HEK293T (cell line): ENCODE results near the gene CBX4.

ENCODE experiments used
- CTCF ChIA-PET: fragments of 350-600 bp; formaldehyde crosslinking; extraction: SDS; loops from one replicate; lab custom pipeline; 2021; ENCODE audit warnings: antibody characterized with exemption, inconsistent platforms; lab: Yijun Ruan, JAX
- POLR2A ChIA-PET: fragments of 350-600 bp; formaldehyde crosslinking; extraction: SDS; loops from one replicate; lab custom pipeline; 2020; ENCODE audit warnings: antibody characterized with exemption, inconsistent platforms; lab: Yijun Ruan, JAX
- DNase-seq: peaks from one replicate; pipeline ENCODE4 v3.0.0; 2012; ENCODE audit warnings: mixed read lengths; ENCODE audit errors: extremely low spot score
- ARNT ChIP-seq: fragments of 450-650 bp; IDR thresholded peaks from 2 replicates; pipeline ENCODE4 v1.6.1; 2017; ENCODE audit warnings: mild to moderate bottlenecking
- BHLHE40 ChIP-seq: fragments of 450-650 bp; IDR thresholded peaks from 2 replicates; pipeline ENCODE4 v1.6.1; 2016; ENCODE audit warnings: mild to moderate bottlenecking, moderate library complexity, borderline replicate concordance
- CTBP1 ChIP-seq: fragments of 450-650 bp; IDR thresholded peaks from 2 replicates; pipeline ENCODE4 v1.6.1; 2016; ENCODE audit warnings: borderline replicate concordance
- ELF4 ChIP-seq: fragments of 450-650 bp; IDR thresholded peaks from 2 replicates; pipeline ENCODE4 v1.6.1; 2017; ENCODE audit warnings: antibody characterized with exemption
- FOXA1 ChIP-seq: fragments of 450-650 bp; IDR thresholded peaks from 2 replicates; pipeline ENCODE4 v1.6.1; 2016; ENCODE audit warnings: mild to moderate bottlenecking
- FOXK2 ChIP-seq: fragments of 450-650 bp; IDR thresholded peaks from 2 replicates; pipeline ENCODE4 v1.6.1; 2016; ENCODE audit warnings: mild to moderate bottlenecking
- FOXM1 ChIP-seq: fragments of 450-650 bp; IDR thresholded peaks from 2 replicates; pipeline ENCODE4 v1.6.1; 2017; ENCODE audit warnings: mild to moderate bottlenecking, borderline replicate concordance
- HDGF ChIP-seq: fragments of 450-650 bp; IDR thresholded peaks from 2 replicates; pipeline ENCODE4 v1.6.1; 2017; ENCODE audit warnings: antibody characterized with exemption, borderline replicate concordance
- L3MBTL2 ChIP-seq: fragments of 450-650 bp; conservative IDR thresholded peaks from 2 replicates; pipeline ENCODE4 v1.6.1; 2016; ENCODE audit warnings: mild to moderate bottlenecking
- LEF1 ChIP-seq: fragments of 450-650 bp; IDR thresholded peaks from 2 replicates; pipeline ENCODE4 v1.6.1; 2017; ENCODE audit warnings: mild to moderate bottlenecking, borderline replicate concordance
- NFRKB ChIP-seq: fragments of 450-650 bp; IDR thresholded peaks from 2 replicates; pipeline ENCODE4 v1.6.1; 2016; ENCODE audit warnings: mild to moderate bottlenecking, moderate library complexity
- PKNOX1 ChIP-seq: fragments of 450-650 bp; IDR thresholded peaks from 2 replicates; pipeline ENCODE4 v1.6.1; 2016
- SP1 ChIP-seq: fragments of 450-650 bp; IDR thresholded peaks from 2 replicates; pipeline ENCODE4 v1.6.1; 2017
- SUZ12 ChIP-seq: fragments of 450-650 bp; IDR thresholded peaks from 2 replicates; pipeline ENCODE4 v1.6.1; 2016; ENCODE audit warnings: mild to moderate bottlenecking
- TARDBP ChIP-seq: fragments of 450-650 bp; IDR thresholded peaks from 2 replicates; pipeline ENCODE4 v1.6.1; 2016
- ZNF384 ChIP-seq: fragments of 450-650 bp; IDR thresholded peaks from 2 replicates; pipeline ENCODE4 v1.6.1; 2016

CBX4 gene

GRCh38 chr17:79822583-79823124, 16.6 kb downstream of the CBX4 start:
- TF ChIP-seq L3MBTL2 (no peak), NFRKB (no peak), LEF1 (no peak), BHLHE40 (no peak), SUZ12 (no peak), HDGF (no peak), FOXA1 (no peak), SP1 (no peak), TARDBP (no peak), PKNOX1 (no peak), FOXM1 (no peak), ZNF384 (no peak), ELF4 (no peak), ARNT (no peak)
- no peak for DNase-seq
- ChIA-PET POLR2A (interaction anchor here (1.0 to 1.2 kb wide), 2 partner anchors 9 to 10 kb away, joined by 3 read pairs; no protein-coding TSS in a partner anchor), CTCF (no interaction called here)

- POLR2A ChIA-PET: interaction anchor here (1.0 to 3.6 kb wide), 4 partner anchors 8 to 17 kb away, joined by 3 to 12 read pairs (median 4); partner anchors contain the start of gene CBX4
- TF ChIP-seq L3MBTL2 (no peak), ZNF384 (no peak), HDGF (no peak), ARNT (no peak), NFRKB (no peak), BHLHE40 (no peak), FOXA1 (no peak), PKNOX1 (no peak), TARDBP (no peak), FOXK2 (no peak), CTBP1 (no peak), LEF1 (no peak), SP1 (no peak), ELF4 (no peak), FOXM1 (no peak), SUZ12 (no peak)
- CTCF ChIA-PET: interaction anchor here (0.8 to 1.8 kb wide), 3 partner anchors 10 to 102 kb away, joined by 3 to 6 read pairs (median 3); no protein-coding TSS in a partner anchor
These were observed 17.7 kb downstream of the CBX4 start for GRCh38 chr17:79821331-79822095.

GRCh38 chr17:79820959-79821330, 18.3 kb downstream of the CBX4 start:
- CTCF ChIA-PET: interaction anchor here (1.1 to 1.8 kb wide), 2 partner anchors 9 to 14 kb away, joined by 3 to 6 read pairs; no protein-coding TSS in a partner anchor
- POLR2A ChIA-PET: interaction anchor here (1.4 to 3.6 kb wide), 2 partner anchors 12 to 18 kb away, joined by 6 to 12 read pairs; partner anchors contain the start of gene CBX4
- no peak for TF ChIP-seq HDGF
- DNase-seq: no peak

More at GRCh38 chr17:79821331-79822095, 17.7 kb downstream of the CBX4 start:
- DNase-seq: no peak

GRCh38 chr17:79819534-79820276, 19.5 kb downstream of the CBX4 start:
- POLR2A ChIA-PET: interaction anchor here (1.3 to 3.6 kb wide), 2 partner anchors 19 to 173 kb away, joined by 3 to 12 read pairs; partner anchors contain the start of gene CBX4
- TF ChIP-seq SUZ12 (no peak), BHLHE40 (no peak), FOXK2 (no peak), HDGF (no peak), PKNOX1 (no peak), LEF1 (no peak), CTBP1 (no peak), NFRKB (no peak), ELF4 (no peak)
- DNase-seq: no peak
- CTCF ChIA-PET: interaction anchor here (0.9 to 1.8 kb wide), 3 partner anchors 9 to 23 kb away, joined by 3 to 6 read pairs (median 3); partner anchors contain the start of gene CBX8

- no peak for DNase-seq
- CTCF ChIA-PET: interaction anchor here (0.6 to 0.7 kb wide), 2 partner anchors 16 to 109 kb away, joined by 3 read pairs; no protein-coding TSS in a partner anchor
- POLR2A ChIA-PET: interaction anchor here (1.3 to 3.6 kb wide), 3 partner anchors 20 to 173 kb away, joined by 3 to 12 read pairs (median 3); partner anchors contain the start of gene CBX4
- no peak for TF ChIP-seq SP1
- TF ChIP-seq PKNOX1: no peak
- no peak for TF ChIP-seq NFRKB
- TF ChIP-seq ZNF384: no peak
- no peak for TF ChIP-seq FOXK2
- no peak for TF ChIP-seq FOXA1
- no peak for TF ChIP-seq ARNT
These were observed 20.2 kb downstream of the CBX4 start for GRCh38 chr17:79819085-79819484.
